Muscle layer of duodenum (tissue), 2 donors: ENCODE results near the gene GALNTL6.

ENCODE experiments used
- H3K27ac ChIP-seq: one replicate; pipeline ENCODE4 v1.7.0; 2013; ENCODE audit warnings: mild to moderate bottlenecking, low read length
- H3K27me3 ChIP-seq: one replicate; pipeline ENCODE4 v1.7.0; 2013; ENCODE audit warnings: low read depth, mild to moderate bottlenecking, control low read depth, low read length
- H3K36me3 ChIP-seq, 2 donors: one replicate each; pipeline ENCODE4 v1.7.0; 2013; ENCODE audit warnings: low read length in 2 of 2, control low read depth in 1 of 2, mild to moderate bottlenecking in 1 of 2; ENCODE audit not compliant: insufficient read depth in 2 of 2, control insufficient read depth in 1 of 2
- H3K4me1 ChIP-seq, 2 donors: one replicate each; pipeline ENCODE4 v1.7.0; 2013; ENCODE audit warnings: low read length in 2 of 2, mild to moderate bottlenecking in 2 of 2, control low read depth in 1 of 2, moderate library complexity in 1 of 2; ENCODE audit not compliant: insufficient read depth in 2 of 2, control insufficient read depth in 1 of 2
- H3K4me3 ChIP-seq, 2 donors: one replicate each; pipeline ENCODE4 v1.7.0; 2013; ENCODE audit warnings: low read length in 2 of 2, low read depth in 1 of 2, mild to moderate bottlenecking in 1 of 2
- H3K9me3 ChIP-seq, 2 donors: one replicate each; pipeline ENCODE4 v1.7.0; 2013; ENCODE audit warnings: low read length in 2 of 2, control low read depth in 1 of 2, mild to moderate bottlenecking in 1 of 2; ENCODE audit not compliant: control insufficient read depth in 1 of 2
- donor health status: healthy.

Gene GALNTL6

GRCh38 chr4:172232966-172233365 lies 419.8 kb downstream of the GALNTL6 start:
- H3K36me3 ChIP-seq: no peaks in the 10 kb centered on the region
- no peak overlapping the region for H3K27ac ChIP-seq
- H3K4me3 ChIP-seq: no peak overlapping the region
- no peaks in the 10 kb centered on the region for H3K9me3 ChIP-seq
- H3K27me3 ChIP-seq: no peaks in the 10 kb centered on the region
- H3K4me1 ChIP-seq: no peaks in the 10 kb centered on the region

- no peaks in the 10 kb centered on the region for H3K36me3 ChIP-seq
- no peaks in the 10 kb centered on the region for H3K27me3 ChIP-seq
- no peaks in the 10 kb centered on the region for H3K4me1 ChIP-seq
- no peak overlapping the region for H3K4me3 ChIP-seq
- no peaks in the 10 kb centered on the region for H3K9me3 ChIP-seq
- H3K27ac ChIP-seq: no peak overlapping the region
These were observed 430.3 kb downstream of the GALNTL6 start for GRCh38 chr4:172243551-172243950.

DNA sequence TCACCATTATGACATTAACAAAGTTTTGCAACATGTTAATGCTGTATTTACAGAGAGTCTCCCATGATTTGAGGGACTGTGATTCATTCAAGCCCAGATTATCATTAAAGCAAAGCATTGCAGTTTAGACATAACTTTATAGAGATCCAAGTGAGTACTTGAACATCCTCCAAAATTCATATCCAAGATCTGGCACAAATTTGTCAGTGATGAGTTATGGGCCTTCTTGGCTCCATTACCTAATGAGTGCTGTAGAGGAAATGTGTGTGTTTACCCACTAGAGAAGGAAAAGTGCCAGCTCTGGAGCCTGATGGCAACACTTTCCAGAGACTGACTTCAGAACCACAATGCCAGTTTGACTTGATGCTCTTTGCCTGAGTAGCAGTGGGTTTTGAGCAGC lies 432.3 kb downstream of the GALNTL6 start:
- Histone ChIP-seq H3K27me3 (no peaks in the 10 kb centered on the region), H3K36me3 (no peaks in the 10 kb centered on the region), H3K4me1 (no peaks in the 10 kb centered on the region), H3K4me3 (no peak overlapping the region), H3K27ac (no peak overlapping the region), H3K9me3 (no peaks in the 10 kb centered on the region)

DNA sequence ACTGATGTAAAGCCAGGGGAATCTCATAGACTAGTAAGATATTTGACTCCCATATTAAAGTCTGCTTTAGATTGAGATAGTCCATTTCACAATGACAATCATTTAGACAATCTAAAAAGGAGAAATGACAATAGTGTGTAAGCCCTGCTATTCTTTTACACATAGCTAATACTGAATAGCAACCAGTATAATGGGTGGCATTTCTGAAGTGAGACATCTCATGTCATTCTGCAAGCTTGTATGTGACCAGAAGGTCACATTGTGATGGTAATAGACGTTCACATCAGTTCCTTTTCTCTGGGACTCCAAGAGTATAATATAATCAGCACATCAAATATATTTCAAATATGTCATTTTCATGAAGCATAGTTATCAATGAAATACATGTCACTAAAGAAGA lies 440.2 kb downstream of the GALNTL6 start:
- H3K27me3 ChIP-seq: no peaks in the 10 kb centered on the region
- no peak overlapping the region for H3K27ac ChIP-seq
- H3K9me3 ChIP-seq: no peaks in the 10 kb centered on the region
- no peaks in the 10 kb centered on the region for H3K36me3 ChIP-seq
- no peaks in the 10 kb centered on the region for H3K4me1 ChIP-seq
- H3K4me3 ChIP-seq: no peak overlapping the region

GRCh38 chr4:172256820-172257219 lies 443.6 kb downstream of the GALNTL6 start:
- H3K27me3 ChIP-seq: no peaks in the 10 kb centered on the region
- H3K4me3 ChIP-seq: no peak overlapping the region
- no peaks in the 10 kb centered on the region for H3K4me1 ChIP-seq
- H3K36me3 ChIP-seq: no peaks in the 10 kb centered on the region
- H3K27ac ChIP-seq: no peak overlapping the region
- H3K9me3 ChIP-seq: no peaks in the 10 kb centered on the region

DNA sequence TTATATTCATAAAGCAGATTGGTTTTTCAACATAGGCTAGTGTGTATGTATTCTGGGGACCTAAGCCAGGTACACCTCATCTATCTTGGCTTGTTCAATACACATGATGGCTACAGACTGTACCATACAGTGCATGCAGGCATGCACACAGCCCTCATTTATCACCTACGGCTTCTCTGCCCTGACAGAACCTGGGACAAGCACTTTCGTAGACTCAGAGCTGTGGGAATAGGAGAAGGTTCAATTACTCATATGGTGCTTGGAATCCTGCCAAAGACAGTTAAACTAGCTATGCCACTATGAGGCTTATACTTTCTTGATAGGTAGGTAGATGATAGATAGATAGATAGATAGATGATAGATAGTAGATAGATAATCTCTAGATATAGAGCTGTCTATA lies 457.2 kb downstream of the GALNTL6 start:
- Histone ChIP-seq H3K9me3 (no peaks in the 10 kb centered on the region), H3K4me1 (no peaks in the 10 kb centered on the region), H3K36me3 (no peaks in the 10 kb centered on the region), H3K27me3 (no peaks in the 10 kb centered on the region), H3K4me3 (no peak overlapping the region), H3K27ac (no peak overlapping the region)

GRCh38 chr4:172287117-172287516 lies 473.9 kb downstream of the GALNTL6 start:
- Histone ChIP-seq H3K27ac (no peak overlapping the region), H3K4me1 (no peaks in the 10 kb centered on the region), H3K9me3 (no peaks in the 10 kb centered on the region), H3K27me3 (no peaks in the 10 kb centered on the region), H3K36me3 (no peaks in the 10 kb centered on the region), H3K4me3 (no peak overlapping the region)

DNA sequence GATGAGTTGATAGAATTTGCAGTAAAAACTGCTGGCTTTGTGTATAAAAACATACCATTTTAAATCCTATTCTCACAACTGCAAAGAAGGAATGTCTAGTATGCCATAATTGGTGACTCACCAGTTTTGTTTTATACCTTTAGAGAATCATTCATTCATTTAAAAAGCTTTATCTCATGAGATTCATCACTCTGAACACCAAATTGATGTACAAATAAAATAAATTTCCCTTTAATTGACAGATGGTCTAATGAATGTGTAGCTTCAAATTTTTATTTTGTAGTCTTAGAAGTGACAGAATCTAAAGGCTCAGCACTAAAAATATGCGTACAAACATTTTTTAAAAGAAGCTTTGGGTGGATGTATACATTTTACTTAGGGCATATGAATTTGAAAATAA lies 492.5 kb downstream of the GALNTL6 start:
- Histone ChIP-seq H3K4me1 (no peaks in the 10 kb centered on the region), H3K9me3 (peaks cover 0 to 3% of the 10 kb centered on the region in 2 donors), H3K27me3 (no peaks in the 10 kb centered on the region), H3K27ac (no peak overlapping the region), H3K36me3 (no peaks in the 10 kb centered on the region), H3K4me3 (no peak overlapping the region)

GRCh38 chr4:172308078-172308477 lies 494.9 kb downstream of the GALNTL6 start:
- H3K9me3 ChIP-seq: peaks cover 0 to 3% of the 10 kb centered on the region in 2 donors
- no peak overlapping the region for H3K4me3 ChIP-seq

GRCh38 chr4:172311682-172312081 lies 498.5 kb downstream of the GALNTL6 start:
- H3K27ac ChIP-seq: no peak overlapping the region
- no peaks in the 10 kb centered on the region for H3K27me3 ChIP-seq
- no peak overlapping the region for H3K4me3 ChIP-seq
- no peaks in the 10 kb centered on the region for H3K4me1 ChIP-seq
- H3K9me3 ChIP-seq: peaks cover 0 to 3% of the 10 kb centered on the region in 2 donors
- no peaks in the 10 kb centered on the region for H3K36me3 ChIP-seq

More at GRCh38 chr4:172308078-172308477, 494.9 kb downstream of the GALNTL6 start:
- no peaks in the 10 kb centered on the region for H3K4me1 ChIP-seq
- H3K36me3 ChIP-seq: no peaks in the 10 kb centered on the region
- H3K27me3 ChIP-seq: no peaks in the 10 kb centered on the region
- no peak overlapping the region for H3K27ac ChIP-seq

DNA sequence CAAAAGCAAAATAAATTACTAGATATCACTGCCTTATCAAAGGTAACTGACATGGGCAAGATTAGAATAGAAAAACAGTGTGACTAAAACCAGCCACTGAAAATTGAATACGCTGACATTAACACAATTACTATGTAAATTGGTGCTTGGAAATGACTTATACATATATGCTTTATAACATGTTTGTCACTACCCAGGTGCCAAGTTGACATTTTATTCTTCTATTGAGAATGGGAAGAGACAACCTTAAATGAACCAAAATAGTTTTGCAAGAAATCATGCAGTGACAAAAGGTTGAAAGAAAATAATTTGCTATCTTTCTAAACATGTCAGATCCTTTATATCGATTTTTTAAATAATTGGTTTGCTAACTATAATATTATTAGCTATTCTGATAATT lies 510.1 kb downstream of the GALNTL6 start:
- Histone ChIP-seq H3K27me3 (no peaks in the 10 kb centered on the region), H3K4me3 (no peak overlapping the region), H3K4me1 (no peaks in the 10 kb centered on the region), H3K9me3 (no peaks in the 10 kb centered on the region), H3K36me3 (no peaks in the 10 kb centered on the region), H3K27ac (no peak overlapping the region)

GRCh38 chr4:172344308-172344938 lies 531.2 kb downstream of the GALNTL6 start:
- Histone ChIP-seq H3K27ac (no peak overlapping the region), H3K4me1 (peaks cover 0 to 3% of the 10 kb centered on the region in 2 donors), H3K27me3 (no peaks in the 10 kb centered on the region), H3K4me3 (no peak overlapping the region), H3K9me3 (no peaks in the 10 kb centered on the region), H3K36me3 (no peaks in the 10 kb centered on the region)
